ENCODE measurements around the gene PRKN.

Gene PRKN

GRCh38 chr6:162489101-162489976 is 238.2 kb downstream of the PRKN start:
- Histone ChIP-seq H3K4me2 (ENCODE audit: insufficient read depth, low read length) (no peak overlapping the region), H3K27me3 (ENCODE audit: insufficient read depth, low read length, poor library complexity) (no peaks in the 10 kb centered on the region), H3K4me3 (ENCODE audit: low read depth in 1 of 2, low read length in 2 of 2) (no peak overlapping the region), H3K4me1 (ENCODE audit: insufficient read depth, low read length) (no peaks in the 10 kb centered on the region), H2AFZ (ENCODE audit: low read depth, low read length) (no peak overlapping the region), H3K27ac (ENCODE audit: low read length) (no peak overlapping the region), H3K9ac (ENCODE audit: low read depth, low read length) (no peak overlapping the region), H3K9me3 (ENCODE audit: insufficient read depth, low read length, severe bottlenecking) (peaks cover 7% of the 10 kb centered on the region), H4K20me1 (ENCODE audit: insufficient read depth, low read length) (no peaks in the 10 kb centered on the region), H3K36me3 (ENCODE audit: insufficient read depth, low read length) (no peaks in the 10 kb centered on the region), H3K79me2 (ENCODE audit: insufficient read depth, low read length) (no peaks in the 10 kb centered on the region)
- DNase-seq (no peak), ATAC-seq (ENCODE audit: insufficient read depth, low read depth) (no peak)
- no peak for TF ChIP-seq CTCF (IDR thresholded peaks at IDR 0.05; ENCODE audit: borderline replicate concordance, extremely low read depth, low read length, poor library complexity, severe bottlenecking)
- TF ChIP-seq EZH2 (IDR thresholded peaks at IDR 0.05; ENCODE audit: borderline replicate concordance, low read depth, low read length, severe bottlenecking) = no peak

- TF ChIP-seq CTCF (IDR thresholded peaks at IDR 0.05; ENCODE audit: borderline replicate concordance, extremely low read depth, low read length, poor library complexity, severe bottlenecking) = no peak
- no peak for TF ChIP-seq EZH2 (IDR thresholded peaks at IDR 0.05; ENCODE audit: borderline replicate concordance, low read depth, low read length, severe bottlenecking)
- Histone ChIP-seq H3K36me3 (ENCODE audit: insufficient read depth, low read length) (no peaks in the 10 kb centered on the region), H2AFZ (ENCODE audit: low read depth, low read length) (no peak overlapping the region), H3K9ac (ENCODE audit: low read depth, low read length) (no peak overlapping the region), H3K4me1 (ENCODE audit: insufficient read depth, low read length) (no peaks in the 10 kb centered on the region), H3K79me2 (ENCODE audit: insufficient read depth, low read length) (no peaks in the 10 kb centered on the region), H3K27me3 (ENCODE audit: insufficient read depth, low read length, poor library complexity) (no peaks in the 10 kb centered on the region), H3K9me3 (ENCODE audit: insufficient read depth, low read length, severe bottlenecking) (peaks cover 7% of the 10 kb centered on the region), H4K20me1 (ENCODE audit: insufficient read depth, low read length) (no peaks in the 10 kb centered on the region), H3K4me2 (ENCODE audit: insufficient read depth, low read length) (no peak overlapping the region), H3K27ac (ENCODE audit: low read length) (no peak overlapping the region), H3K4me3 (ENCODE audit: low read depth in 1 of 2, low read length in 2 of 2) (no peak overlapping the region)
- ATAC-seq (ENCODE audit: insufficient read depth, low read depth) (no peak), DNase-seq (no peak)
Observed at GRCh38 chr6:162488444-162488843, 239.1 kb downstream of the PRKN start.

- H2AFZ ChIP-seq (ENCODE audit: low read depth, low read length) = no peak overlapping the region
- ATAC-seq (ENCODE audit: insufficient read depth, low read depth) (no peak), DNase-seq (no peak)
- no peak overlapping the region for H3K4me3 ChIP-seq (ENCODE audit: low read depth in 1 of 2, low read length in 2 of 2)
- TF ChIP-seq EZH2 (IDR thresholded peaks at IDR 0.05; ENCODE audit: borderline replicate concordance, low read depth, low read length, severe bottlenecking) (no peak), CTCF (IDR thresholded peaks at IDR 0.05; ENCODE audit: borderline replicate concordance, extremely low read depth, low read length, poor library complexity, severe bottlenecking) (no peak)
- H3K9ac ChIP-seq (ENCODE audit: low read depth, low read length) = no peak overlapping the region
- no peaks in the 10 kb centered on the region for H3K79me2 ChIP-seq (ENCODE audit: insufficient read depth, low read length)
- no peaks in the 10 kb centered on the region for H3K9me3 ChIP-seq (ENCODE audit: insufficient read depth, low read length, severe bottlenecking)
- no peaks in the 10 kb centered on the region for H3K36me3 ChIP-seq (ENCODE audit: insufficient read depth, low read length)
- H4K20me1 ChIP-seq (ENCODE audit: insufficient read depth, low read length) = no peaks in the 10 kb centered on the region
- no peaks in the 10 kb centered on the region for H3K27me3 ChIP-seq (ENCODE audit: insufficient read depth, low read length, poor library complexity)
- H3K27ac ChIP-seq (ENCODE audit: low read length) = no peak overlapping the region
- H3K4me1 ChIP-seq (ENCODE audit: insufficient read depth, low read length) = no peaks in the 10 kb centered on the region
- H3K4me2 ChIP-seq (ENCODE audit: insufficient read depth, low read length) = no peak overlapping the region
Observed at GRCh38 chr6:162485464-162485863, 242.1 kb downstream of the PRKN start.

Data from DND-41 (cell line).